IMR-90 (cell line): Measurements from ENCODE around the gene MADCAM1. TPM values are rescaled to one million over a fixed set of nuclear protein-coding genes. Genes with fewer than 3 reads are reported as not detected.

Source experiments
- ATAC-seq: fragments of 200-7000 bp; cut with Tn5 transposase; 2 replicates; pipeline ENCODE4 v1.9.1; 2020; ENCODE audit warnings: low read depth, mild to moderate bottlenecking, moderate library complexity
- BruUV-seq: library from RNA; stranded (reverse); fragments of 400-500 nt; replicated peaks from 2 replicates; lab custom pipeline; 2021; lab: Mats Ljungman, UMichigan
- CTCF ChIA-PET: fragments of 300-600 bp; formaldehyde crosslinking; extraction: SDS; loops from one replicate; lab custom pipeline; 2021; ENCODE audit warnings: antibody characterized with exemption; lab: Yijun Ruan, JAX
- POLR2A ChIA-PET: fragments of 300-600 bp; sonication (Branson Sonifier 250); formaldehyde crosslinking; loops from one replicate; lab custom pipeline; 2022; ENCODE audit warnings: antibody characterized with exemption; ENCODE audit not compliant: unreplicated experiment; lab: Charles Lee
- DNase-seq: peaks from one replicate; pipeline ENCODE4 v3.0.0; 2013
- H2AFZ ChIP-seq: replicated peaks from 2 replicates; pipeline ENCODE3; 2013; ENCODE audit warnings: low read length, mild to moderate bottlenecking; ENCODE audit not compliant: poor library complexity
- H2AK5ac ChIP-seq: 2 replicates; pipeline ENCODE4 v1.6.1; 2013; ENCODE audit warnings: low read depth, low read length, inconsistent platforms
- H2AK9ac ChIP-seq: replicated peaks from 2 replicates; pipeline ENCODE3; 2013; ENCODE audit warnings: mild to moderate bottlenecking, low read depth, low read length, moderate library complexity; ENCODE audit not compliant: poor library complexity
- H2BK120ac ChIP-seq: 2 replicates; pipeline ENCODE4 v1.6.1; 2013; ENCODE audit warnings: low read depth, low read length, inconsistent platforms
- H2BK15ac ChIP-seq: 3 replicates; pipeline ENCODE4 v1.6.1; 2013; ENCODE audit warnings: low read depth, low read length, inconsistent platforms
- H2BK20ac ChIP-seq: 2 replicates; pipeline ENCODE4 v1.6.1; 2013; ENCODE audit warnings: low read depth, mild to moderate bottlenecking, inconsistent platforms, low read length, moderate library complexity
- H2BK5ac ChIP-seq: 2 replicates; pipeline ENCODE4 v1.6.1; 2013; ENCODE audit warnings: mild to moderate bottlenecking, low read depth, low read length, inconsistent platforms; ENCODE audit not compliant: poor library complexity, severe bottlenecking
- H3K14ac ChIP-seq: replicated peaks from 2 replicates; pipeline ENCODE4 v1.6.1; 2013; ENCODE audit warnings: low read depth, low read length, inconsistent platforms
- H3K18ac ChIP-seq: 2 replicates; pipeline ENCODE4 v1.6.1; 2013; ENCODE audit warnings: low read depth, low read length, control low read depth
- H3K23ac ChIP-seq: 2 replicates; pipeline ENCODE4 v1.6.1; 2013; ENCODE audit warnings: low read depth, low read length, inconsistent platforms
- H3K27ac ChIP-seq: 2 replicates; pipeline ENCODE4 v1.5.1; 2013; ENCODE audit warnings: mild to moderate bottlenecking, control low read depth, low read length; ENCODE audit not compliant: insufficient read depth
- H3K27me3 ChIP-seq: 2 replicates; pipeline ENCODE4 v1.6.1; 2013; ENCODE audit warnings: low read length; ENCODE audit not compliant: control insufficient read depth, insufficient read depth
- H3K36me3 ChIP-seq: 2 replicates; pipeline ENCODE4 v1.6.1; 2013; ENCODE audit warnings: low read length, mixed read lengths; ENCODE audit not compliant: control insufficient read depth, insufficient read depth
- H3K4ac ChIP-seq: 2 replicates; pipeline ENCODE4 v1.6.1; 2013; ENCODE audit warnings: low read depth, low read length, inconsistent platforms
- H3K4me1 ChIP-seq: 2 replicates; pipeline ENCODE4 v1.6.1; 2013; ENCODE audit warnings: low read length, mixed read lengths; ENCODE audit not compliant: control insufficient read depth, insufficient read depth
- H3K4me2 ChIP-seq: 2 replicates; pipeline ENCODE4 v1.6.1; 2013; ENCODE audit warnings: low read depth, mild to moderate bottlenecking, control low read depth, low read length, moderate library complexity
- H3K4me3 ChIP-seq: 2 replicates; pipeline ENCODE4 v1.5.1; 2013; ENCODE audit warnings: low read depth, mild to moderate bottlenecking, control low read depth, low read length, moderate library complexity; ENCODE audit not compliant: insufficient read depth
- H3K56ac ChIP-seq: 2 replicates; pipeline ENCODE4 v1.6.1; 2013; ENCODE audit warnings: low read length, inconsistent platforms; ENCODE audit not compliant: insufficient read depth; ENCODE audit errors: extremely low read depth
- H3K79me1 ChIP-seq, 2 experiments: 2 replicates each; pipeline ENCODE4 v1.6.1; 2013; ENCODE audit warnings: low read length in 2 of 2, inconsistent platforms in 1 of 2, low read depth in 1 of 2
- H3K9ac ChIP-seq: 2 replicates; pipeline ENCODE4 v1.6.1; 2013; ENCODE audit warnings: low read depth, low read length, control low read depth
- H3K9me1 ChIP-seq: 2 replicates; pipeline ENCODE4 v1.6.1; 2013; ENCODE audit warnings: low read length, inconsistent platforms; ENCODE audit not compliant: insufficient read depth
- H3K9me3 ChIP-seq: 2 replicates; pipeline ENCODE4 v1.6.1; 2013; ENCODE audit warnings: low read length; ENCODE audit not compliant: control insufficient read depth, insufficient read depth
- H4K20me1 ChIP-seq: 2 replicates; pipeline ENCODE4 v1.6.1; 2013; ENCODE audit warnings: low read length, inconsistent platforms; ENCODE audit not compliant: insufficient read depth
- H4K5ac ChIP-seq: 2 replicates; pipeline ENCODE4 v1.6.1; 2013; ENCODE audit warnings: mild to moderate bottlenecking, low read depth, low read length, control low read depth
- H4K8ac ChIP-seq, 2 experiments: 2 replicates each; pipeline ENCODE4 v1.6.1; 2013; ENCODE audit warnings: low read depth in 2 of 2, low read length in 2 of 2, control low read depth in 1 of 2, inconsistent platforms in 1 of 2
- H4K91ac ChIP-seq: 2 replicates; pipeline ENCODE4 v1.6.1; 2013; ENCODE audit warnings: low read depth, low read length, inconsistent platforms; ENCODE audit not compliant: insufficient read depth
- BHLHE40 ChIP-seq: fragments of 150-350 bp; IDR thresholded peaks from 2 replicates; pipeline ENCODE4 v1.6.1; 2016; ENCODE audit warnings: mild to moderate bottlenecking, low read depth, low read length
- CEBPB ChIP-seq: IDR thresholded peaks from 2 replicates; pipeline ENCODE4 v1.6.1; 2012; ENCODE audit warnings: low read depth, low read length, improper control_type of control experiment
- CHD1 ChIP-seq: IDR thresholded peaks from 2 replicates; pipeline ENCODE4 v1.6.1; 2012; ENCODE audit warnings: low read depth, low read length, improper control_type of control experiment
- CTCF ChIP-seq: conservative IDR thresholded peaks from 2 replicates; pipeline ENCODE4 v1.5.1; 2012; ENCODE audit warnings: mild to moderate bottlenecking, low read depth, low read length, improper control_type of control experiment
- ELK1 ChIP-seq: fragments of 150-350 bp; IDR thresholded peaks from 2 replicates; pipeline ENCODE4 v1.6.1; 2016; ENCODE audit warnings: low read depth, mild to moderate bottlenecking, low read length, moderate library complexity, borderline replicate concordance
- FOS ChIP-seq: fragments of 150-350 bp; IDR thresholded peaks from 2 replicates; pipeline ENCODE4 v1.6.1; 2016; ENCODE audit warnings: low read depth, low read length
- MAFK ChIP-seq: IDR thresholded peaks from 2 replicates; pipeline ENCODE4 v1.6.1; 2012; ENCODE audit warnings: low read depth, low read length, improper control_type of control experiment
- MAZ ChIP-seq: IDR thresholded peaks from 2 replicates; pipeline ENCODE4 v1.6.1; 2012; ENCODE audit warnings: low read depth, mild to moderate bottlenecking, low read length, improper control_type of control experiment, moderate library complexity, borderline replicate concordance
- MXI1 ChIP-seq: IDR thresholded peaks from 2 replicates; pipeline ENCODE4 v1.6.1; 2012; ENCODE audit warnings: low read depth, mild to moderate bottlenecking, low read length, moderate library complexity, borderline replicate concordance
- NFE2L2 ChIP-seq: fragments of 150-350 bp; IDR thresholded peaks from 2 replicates; pipeline ENCODE4 v1.6.1; 2016; ENCODE audit warnings: low read depth, mild to moderate bottlenecking, low read length
- POLR2A ChIP-seq: IDR thresholded peaks from 2 replicates; pipeline ENCODE4 v1.6.1; 2012; ENCODE audit warnings: mild to moderate bottlenecking, low read depth, low read length
- RAD21 ChIP-seq: IDR thresholded peaks from 2 replicates; pipeline ENCODE4 v1.6.1; 2012; ENCODE audit warnings: low read length, improper control_type of control experiment
- RCOR1 ChIP-seq: IDR thresholded peaks from 2 replicates; pipeline ENCODE4 v1.6.1; 2012; ENCODE audit warnings: mild to moderate bottlenecking, low read length, improper control_type of control experiment; ENCODE audit not compliant: insufficient replicate concordance
- RFX5 ChIP-seq: IDR thresholded peaks from 2 replicates; pipeline ENCODE4 v1.8.0; 2012; ENCODE audit warnings: low read depth, mild to moderate bottlenecking, low read length, moderate library complexity
- SMC3 ChIP-seq: fragments of 150-350 bp; IDR thresholded peaks from 2 replicates; pipeline ENCODE4 v1.6.1; 2016; ENCODE audit warnings: low read depth, mild to moderate bottlenecking, antibody characterized with exemption, low read length, moderate library complexity
- USF2 ChIP-seq: fragments of 150-350 bp; IDR thresholded peaks from 2 replicates; pipeline ENCODE4 v1.6.1; 2017; ENCODE audit warnings: mild to moderate bottlenecking, antibody characterized with exemption, low read length, low read depth
- WGBS, 2 experiments: methylation state at CpG; one replicate each; pipeline versions ENCODE4 v1.1.5 to v1.1.7; 2013; ENCODE audit warnings: missing lambda C conversion rate in 2 of 2; ENCODE audit not compliant: insufficient read length in 1 of 2; ENCODE audit errors: extremely low coverage in 2 of 2; 5-methylcytosine and 5-hydroxymethylcytosine counted together
- dilution Hi-C: fragments of 300-500 bp; cut with HindIII; formaldehyde crosslinking; loops from one replicate; pipeline ENCODE4 v1.14.3; 2018; ENCODE audit warnings: low sequenced_read_pairs; ENCODE audit not compliant: unreplicated experiment
- in situ Hi-C: fragments of 300-500 bp; cut with MboI; formaldehyde crosslinking; loops from 3 replicates; pipeline ENCODE4 v1.14.3; 2019; ENCODE audit warnings: low sequenced_read_pairs, inconsistent platforms, mixed read lengths
- intact Hi-C: fragments of 100-400 bp; cut with micrococcal nuclease; formaldehyde crosslinking; loops from 2 replicates; pipeline ENCODE4 v1.10.0; 2022
- polyA plus RNA-seq, 3 experiments: library from polyadenylated mRNA; depleted of rRNA; stranded (reverse); fragments of >200 nt; gene quantifications; 2 replicates each; pipeline ENCODE4 v1.2.3, GENCODE V29; 2012; ENCODE audit warnings: low replicate concordance in 1 of 3
- total RNA-seq: library from RNA; depleted of rRNA; stranded (reverse); fragments of >200 nt; gene quantifications from 2 replicates; pipeline ENCODE4 v1.2.3, GENCODE V29; 2012

The MADCAM1 gene
- total and polyA plus RNA-seq, 2 of the 4 experiments (the other 2 are of a cell fraction), result 0.24 TPM; not detected in 1

- no peak overlapping the region for H4K8ac ChIP-seq
Measured at GRCh38 chr19:492091-492531, 4.2 kb upstream of the MADCAM1 start.

More at GRCh38 chr19:492091-492531, 4.2 kb upstream of the MADCAM1 start:
- Histone ChIP-seq H2BK5ac (no peak overlapping the region), H2AK9ac (no peak overlapping the region), H3K18ac (no peak overlapping the region), H2BK120ac (no peak overlapping the region), H3K14ac (no peak overlapping the region), H2BK20ac (no peak overlapping the region), H3K23ac (no peak overlapping the region), H3K4ac (no peak overlapping the region), H2AK5ac (no peak overlapping the region), H3K4me3 (no peak overlapping the region), H3K4me1 (peaks cover 4% of the 10 kb centered on the region; the same call in 1 of the 2 replicates), H2BK15ac (no peak overlapping the region), H3K27me3 (peaks cover 6% of the 10 kb centered on the region; the same call in 1 of the 2 replicates), H3K36me3 (no peaks in the 10 kb centered on the region), H3K79me1 (peaks cover 0 to 7% of the 10 kb centered on the region in 2 experiments; a peak in 1 of 4 replicates), H3K56ac (no peak overlapping the region), H3K9me3 (no peaks in the 10 kb centered on the region), H3K27ac (no peak overlapping the region), H3K4me2 (no peak overlapping the region), H3K9me1 (peaks cover 4% of the 10 kb centered on the region; the same call in 1 of the 2 replicates), H4K20me1 (no peaks in the 10 kb centered on the region), H4K91ac (no peak overlapping the region), H2AFZ (no peak overlapping the region), H3K9ac (no peak overlapping the region), H4K5ac (no peak overlapping the region)
- no TSS peak for BruUV-seq
- ChIA-PET POLR2A (interaction anchor here (0.6 kb wide), 1 partner anchor 20 kb away, joined by 3 read pairs; no protein-coding TSS in a partner anchor), CTCF (no interaction called here)
- intact Hi-C loops (no loop called here), dilution Hi-C loops (no loop called here), in situ Hi-C loops (no loop called here)
- no peak for DNase-seq
- no peak for TF ChIP-seq CEBPB
- TF ChIP-seq RFX5, result no peak
- TF ChIP-seq MXI1, result no peak
- no peak for TF ChIP-seq BHLHE40
- no peak for TF ChIP-seq POLR2A
- TF ChIP-seq NFE2L2, result no peak
- TF ChIP-seq CTCF, result no peak
- TF ChIP-seq ELK1, result no peak
- TF ChIP-seq FOS, result no peak
- TF ChIP-seq CHD1, result no peak
- no peak for TF ChIP-seq RCOR1
- TF ChIP-seq USF2, result no peak
- TF ChIP-seq SMC3, result no peak
- no peak for TF ChIP-seq MAZ
- no peak for TF ChIP-seq RAD21
- TF ChIP-seq MAFK, result no peak
- no peak for ATAC-seq
- 76% methylated on average over 5 of the region's 19 CpGs; no CpG with 5 or more reads in 1 of the 2 experiments for WGBS, 2 experiments
